Mucosa of gallbladder (tissue), 1 donor: ENCODE results near the gene TRIM54. TPM values are rescaled to one million over a fixed set of nuclear protein-coding genes. Genes with fewer than 3 reads are reported as not detected.
"Not testable (repeated sequence)": the region's sequence is repeated elsewhere in the genome, so short reads cannot be mapped to it uniquely, and the experiment has no call there.

Experiments
- DNase-seq: peaks from one replicate; pipeline ENCODE4 v3.0.0-alpha.2; 2020; ENCODE audit warnings: low spot score
- total RNA-seq: library from RNA; stranded (reverse); gene quantifications from one replicate; pipeline ENCODE4 v1.2.1, GENCODE V29; 2021
- donor health status: DM: no; HTN: no; CAD: no.

Gene TRIM54
- total RNA-seq, 1 donor from 2014 or later, result 0.26 TPM

GRCh38 chr2:27312152-27312551, 29.9 kb downstream of the TRIM54 start:
- DNase-seq, result no peak

DNA sequence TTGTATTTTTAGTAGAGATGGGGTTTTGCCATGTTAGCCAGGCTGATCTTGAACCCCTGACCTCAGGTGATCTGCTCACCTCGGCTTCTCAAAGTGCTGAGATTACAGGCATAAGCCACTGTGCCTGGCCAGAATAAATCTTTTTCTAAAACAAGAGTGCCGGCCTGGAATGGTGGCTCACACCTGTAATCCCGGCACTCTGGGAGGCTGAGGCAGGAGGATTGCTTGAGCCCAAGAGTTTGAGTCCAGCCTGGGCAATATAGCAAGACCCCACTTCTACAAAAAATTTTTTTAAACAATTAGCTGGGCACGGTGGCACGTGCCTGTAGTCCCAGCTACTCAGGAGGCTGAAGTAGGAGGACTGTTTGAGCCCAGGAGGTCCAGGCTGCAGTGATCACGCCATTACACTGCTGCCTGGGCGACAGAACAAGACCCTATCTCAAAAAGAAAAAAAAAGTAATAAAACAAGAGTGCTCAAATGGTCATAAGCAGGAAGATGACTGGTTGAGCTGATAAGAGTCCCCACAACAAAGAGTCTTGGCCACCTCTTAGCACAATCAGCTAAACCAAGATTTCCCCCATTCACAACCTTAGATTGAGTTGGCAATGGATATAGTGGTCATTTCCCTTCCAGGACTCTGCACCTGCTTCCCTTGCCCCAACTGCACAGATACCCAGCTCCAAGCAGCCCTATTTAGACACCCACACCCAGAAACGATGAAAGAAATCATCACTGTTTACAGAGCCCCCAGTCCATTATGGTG, 31.8 kb downstream of the TRIM54 start:
- no peak for DNase-seq

- DNase-seq, result no peak
Observed at GRCh38 chr2:27314709-27315108, 32.5 kb downstream of the TRIM54 start.

DNA sequence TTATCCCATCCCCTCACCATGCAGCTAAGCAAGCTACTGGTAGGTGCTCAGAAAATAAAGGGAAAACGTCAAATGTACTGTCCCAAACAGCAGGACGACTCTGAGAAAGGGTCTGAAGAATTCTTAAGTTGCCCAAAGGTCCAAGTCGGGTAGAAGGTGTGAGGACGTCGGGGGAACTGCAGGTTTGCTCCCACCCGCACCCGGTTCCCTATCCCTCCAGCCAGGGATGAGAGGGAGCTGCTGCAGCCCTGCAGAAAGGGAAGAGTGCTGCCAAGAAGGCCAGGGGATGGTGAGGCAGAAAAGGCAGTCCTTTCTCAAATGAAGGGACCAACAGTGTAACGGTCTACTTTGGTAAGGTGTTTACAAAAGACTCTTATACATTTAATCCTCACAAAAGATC, 32.9 kb downstream of the TRIM54 start:
- no peak for DNase-seq

GRCh38 chr2:27316655-27317412, 34.6 kb downstream of the TRIM54 start:
- DNase-seq, result no peak

GRCh38 chr2:27319839-27320238, 37.6 kb downstream of the TRIM54 start:
- DNase-seq, result not testable (repeated sequence)

DNA sequence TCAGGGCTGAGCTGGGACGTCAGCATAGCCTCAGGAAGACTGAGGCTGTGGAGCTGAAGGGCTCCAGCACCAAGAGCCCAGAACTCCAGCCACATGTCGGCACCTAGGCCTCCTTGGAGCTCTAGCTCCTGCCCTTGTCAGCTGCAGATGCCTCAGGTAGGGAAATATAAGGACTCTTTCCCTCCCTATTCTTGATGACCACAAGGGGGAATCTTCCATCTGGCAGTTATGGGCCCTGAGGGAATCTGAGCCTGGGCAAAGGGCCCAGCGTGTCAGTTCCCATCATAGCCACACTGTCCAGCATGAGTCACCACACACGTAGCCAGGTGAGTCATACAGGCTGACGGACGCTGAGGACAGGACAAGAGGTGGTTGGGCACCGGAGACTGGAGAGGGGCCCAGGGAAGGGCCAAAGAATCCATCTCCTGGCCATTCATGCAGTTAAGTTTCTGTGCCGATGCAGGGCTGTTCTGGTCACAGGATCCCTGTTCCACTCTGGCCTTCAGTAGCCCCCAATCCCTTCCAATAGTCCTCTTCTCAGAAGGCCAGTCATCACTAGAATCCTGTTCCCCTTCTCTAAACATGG, 38.8 kb downstream of the TRIM54 start:
- DNase-seq, result peak; percentile 87

GRCh38 chr2:27322301-27322765, 40.1 kb downstream of the TRIM54 start:
- no peak for DNase-seq

DNA sequence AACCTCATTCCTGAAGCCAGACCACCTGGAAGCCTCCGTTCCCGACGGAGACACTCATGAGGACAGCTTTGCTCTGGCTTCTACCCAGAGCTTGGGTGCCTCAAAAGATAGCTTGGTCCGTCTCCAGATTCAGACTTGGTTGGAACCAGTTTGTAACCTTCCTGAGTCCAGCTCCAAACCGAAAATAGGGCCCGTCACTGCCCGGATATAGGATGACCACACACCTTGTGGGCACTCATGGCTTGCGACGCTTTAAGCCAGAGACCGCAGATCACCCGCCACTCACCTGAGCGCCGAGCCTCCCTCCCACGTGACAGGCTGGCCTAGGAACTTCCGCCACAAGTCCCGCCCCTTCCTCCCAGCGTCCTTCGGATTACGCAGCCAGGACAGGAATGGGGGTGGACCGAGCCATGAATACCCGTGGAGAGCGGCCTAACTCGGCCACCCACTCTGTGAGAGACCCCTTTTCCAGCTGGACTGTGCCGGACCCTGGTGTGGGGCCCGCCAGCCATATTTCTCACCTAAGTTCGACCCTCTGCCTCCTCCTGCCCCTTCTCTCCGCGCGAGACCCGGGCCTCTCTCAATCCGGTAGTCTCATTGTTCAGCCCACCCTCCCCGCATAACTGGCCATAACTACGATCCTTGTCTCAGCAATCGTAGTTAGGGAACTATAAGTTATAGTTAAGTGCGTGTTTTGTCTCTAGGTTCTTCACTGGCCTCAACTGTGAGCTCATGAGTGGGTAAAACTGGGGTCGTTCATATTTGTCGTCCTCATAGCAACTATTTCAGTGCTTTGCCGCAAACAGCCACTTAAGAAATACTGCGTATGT, 40.8 kb downstream of the TRIM54 start, which contains the start of gene MPV17:
TSS of gene MPV17 (minus strand) at position 332 of the 830 bp plus-strand sequence. CDS start 580 bp downstream, outside the sequence.
- DNase-seq, result peak; percentile 94

- DNase-seq, result no peak
Observed at GRCh38 chr2:27323596-27324285, 41.5 kb downstream of the TRIM54 start.

DNA sequence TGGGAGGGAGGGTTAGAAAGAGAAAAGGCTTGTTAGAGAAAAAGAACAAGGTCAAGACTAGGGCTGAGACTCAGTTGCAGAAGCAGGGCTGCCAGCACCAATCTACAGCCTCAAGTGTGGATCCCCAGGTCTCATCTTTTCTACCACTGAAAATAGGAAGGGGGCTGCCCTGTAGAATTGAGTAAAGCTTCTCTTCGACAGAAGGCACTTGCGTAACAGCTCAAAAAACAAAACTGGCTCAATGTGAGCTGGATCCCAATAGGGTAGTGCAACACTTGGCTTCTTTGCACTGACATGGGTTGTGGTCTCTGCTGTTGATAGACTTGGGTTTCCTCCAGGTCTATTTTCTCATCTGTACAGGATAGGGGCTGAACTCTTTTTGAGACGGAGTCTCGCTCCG, 42.5 kb downstream of the TRIM54 start:
- no peak for DNase-seq

DNA sequence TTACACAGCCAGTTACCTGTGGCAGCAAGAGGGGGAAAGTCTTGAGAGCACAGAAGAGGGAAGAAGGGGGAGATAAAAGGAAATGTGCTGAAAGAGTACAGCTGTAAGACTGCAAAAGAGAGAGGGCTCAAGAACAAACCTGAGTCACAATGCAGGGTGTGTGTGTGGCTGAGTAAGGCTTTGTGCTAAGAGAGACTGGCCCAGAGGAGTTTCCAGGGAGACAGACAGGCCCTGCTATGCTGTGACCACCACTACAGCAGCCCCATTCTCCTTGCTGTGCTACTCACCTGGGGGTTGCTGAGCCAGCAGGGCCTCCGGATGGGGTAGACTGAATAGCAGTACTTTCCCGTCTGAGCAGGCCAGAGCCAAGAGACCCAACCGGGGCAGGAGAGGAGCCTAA, 53.1 kb downstream of the TRIM54 start:
- DNase-seq, result no peak

DNA sequence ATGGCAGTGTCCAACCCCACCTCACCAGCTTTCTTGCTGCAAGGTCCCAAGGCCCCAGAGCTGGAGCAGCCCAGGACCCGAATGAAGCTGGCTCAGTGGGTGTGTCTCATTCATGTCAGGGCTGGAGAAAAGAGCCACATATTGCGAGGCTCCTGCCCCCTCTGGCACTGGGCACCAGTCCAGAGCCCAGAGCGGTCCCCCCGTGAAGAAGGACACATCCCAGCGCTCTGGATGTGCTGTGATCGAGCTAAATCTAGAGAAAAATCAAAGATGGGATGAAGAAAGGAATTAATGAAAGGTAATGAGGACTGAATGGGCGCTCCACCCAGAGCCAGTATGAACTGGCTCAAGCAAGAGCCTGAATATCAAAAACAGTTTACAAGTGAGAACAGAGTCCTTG, 53.9 kb downstream of the TRIM54 start:
- no peak for DNase-seq

DNA sequence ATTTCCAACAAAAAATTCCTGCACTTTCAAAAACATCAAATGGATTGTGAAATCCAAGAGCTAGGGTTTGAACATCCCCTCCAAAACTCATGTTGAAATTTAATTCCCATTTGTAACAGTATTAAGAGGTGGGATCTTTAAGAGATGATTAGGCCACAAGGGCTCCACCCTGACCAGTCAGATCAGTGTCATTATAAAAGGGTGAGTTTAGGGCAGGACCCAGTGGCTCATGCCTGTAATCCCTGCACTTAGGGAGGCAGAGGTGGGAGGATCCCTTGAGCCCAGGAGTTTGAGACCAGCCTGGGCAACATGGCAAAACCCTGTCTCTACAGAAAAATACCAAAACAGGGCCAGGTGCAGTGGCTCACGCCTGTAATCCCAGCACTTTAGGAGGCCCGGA, 65.4 kb downstream of the TRIM54 start:
- DNase-seq, result no peak

DNA sequence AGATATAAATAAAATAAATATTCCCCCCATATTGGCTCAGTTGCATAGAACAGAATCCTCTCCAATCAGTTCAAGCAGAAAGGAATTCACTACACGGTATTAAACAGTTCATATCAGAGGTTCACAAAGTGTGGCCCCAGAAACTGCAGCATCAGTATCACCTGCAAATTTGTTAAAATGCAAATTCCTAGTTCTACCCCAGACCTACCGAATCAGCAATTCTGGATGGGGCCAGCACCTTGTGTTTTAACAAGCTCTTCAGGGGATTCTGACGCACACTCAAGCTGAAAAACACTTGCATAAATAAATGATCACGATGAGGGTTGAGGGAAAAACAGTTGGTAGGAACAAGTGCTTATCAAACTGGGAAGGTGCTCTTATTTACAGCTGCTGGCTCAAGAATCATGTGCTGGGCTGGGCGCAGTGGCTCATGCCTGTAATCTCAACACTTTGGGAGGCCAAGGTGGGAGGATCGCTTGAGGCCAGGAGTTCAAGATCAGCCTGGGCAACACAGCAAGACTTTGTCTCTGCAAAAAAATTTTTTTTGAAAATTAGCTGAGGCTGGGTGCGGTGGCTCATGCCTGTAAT, 68.0 kb downstream of the TRIM54 start:
- no peak for DNase-seq

GRCh38 chr2:27351802-27352598, 69.8 kb downstream of the TRIM54 start:
- no peak for DNase-seq

GRCh38 chr2:27353386-27353761, 71.1 kb downstream of the TRIM54 start:
- DNase-seq, result not testable (repeated sequence)

GRCh38 chr2:27353762-27354596, 71.8 kb downstream of the TRIM54 start:
- no peak for DNase-seq

DNA sequence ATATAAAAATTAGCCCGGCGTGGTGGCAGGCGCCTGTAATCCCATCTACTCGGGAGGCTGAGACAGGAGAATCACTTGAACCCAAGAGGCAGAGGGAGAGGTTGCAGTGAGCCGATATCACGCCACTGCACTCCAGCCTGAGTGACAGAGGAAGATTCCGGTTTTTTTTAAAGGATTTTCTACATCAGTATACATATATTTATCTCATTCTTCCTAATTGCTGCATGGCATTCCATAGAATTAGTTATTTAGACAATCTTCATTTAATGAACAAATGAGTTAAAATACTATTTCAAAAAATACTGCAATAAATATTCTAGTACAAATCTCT, 72.3 kb downstream of the TRIM54 start:
- DNase-seq, result no peak
